Measurements from ENCODE around the gene RGSL1.
A peak's percentile ranks its signal among the peaks of the same experiment; 100 is the strongest.
"Not testable (repeated sequence)": the region's sequence is repeated elsewhere in the genome, so short reads cannot be mapped to it uniquely, and the experiment has no call there.

RGSL1 gene

DNA sequence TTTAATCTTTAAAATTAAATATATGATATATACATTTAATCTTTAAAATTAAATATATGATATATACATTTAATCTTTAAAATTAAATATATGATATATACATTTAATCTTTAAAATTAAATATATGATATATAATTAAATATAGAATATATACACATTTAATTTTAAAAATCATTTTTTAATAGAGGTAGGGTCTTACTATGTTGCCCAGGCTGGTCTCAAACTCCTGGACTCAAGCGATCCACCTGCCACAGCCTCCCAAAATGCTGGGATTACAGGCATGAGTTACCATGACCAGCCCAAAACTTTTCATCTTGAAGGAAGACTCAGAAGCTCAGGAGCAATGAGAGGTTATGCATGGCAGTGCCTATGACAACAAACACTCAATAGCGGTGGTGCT is 2.8 kb upstream of the RGSL1 start:
- DNase-seq = not testable (repeated sequence)

DNA sequence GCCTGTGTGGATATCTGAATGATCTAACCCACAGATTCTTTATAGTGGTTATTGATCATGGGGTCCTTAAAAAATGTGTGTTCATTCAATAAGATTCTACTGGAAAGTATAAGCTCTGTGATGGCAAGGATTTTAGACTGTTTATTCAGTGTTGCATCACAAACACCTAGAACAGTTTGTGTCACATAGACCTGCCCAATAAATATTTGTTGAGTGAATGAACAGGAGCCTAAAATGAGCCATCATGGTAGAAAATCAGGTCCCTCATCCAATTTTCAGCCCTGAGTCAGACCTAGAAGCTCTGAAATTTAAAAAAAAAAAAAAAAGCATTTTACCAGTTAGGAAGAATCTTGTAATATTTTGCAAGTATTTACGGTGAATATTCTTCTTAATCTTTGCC is 2.3 kb upstream of the RGSL1 start:
- DNase-seq = no peak

DNA sequence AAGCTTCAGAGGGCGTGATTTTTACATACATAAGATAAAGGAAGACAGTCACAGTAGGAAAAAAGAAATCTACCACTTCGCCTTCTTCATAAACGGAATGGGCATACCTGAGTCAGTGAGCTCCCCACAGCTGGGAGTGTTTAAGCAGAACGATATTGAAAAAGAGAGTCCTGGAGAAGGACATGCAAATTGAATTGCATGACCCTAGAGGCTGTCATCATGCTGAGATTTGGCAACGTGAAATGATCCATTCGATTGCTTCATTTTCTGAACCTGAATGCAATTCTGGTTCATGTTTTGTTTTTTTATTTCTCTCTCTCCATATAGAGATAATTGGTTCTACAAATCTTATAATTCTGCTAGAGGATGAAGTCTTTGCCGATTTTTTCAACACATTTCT is 3.7 kb downstream of the RGSL1 start:
- no peak for DNase-seq

DNA sequence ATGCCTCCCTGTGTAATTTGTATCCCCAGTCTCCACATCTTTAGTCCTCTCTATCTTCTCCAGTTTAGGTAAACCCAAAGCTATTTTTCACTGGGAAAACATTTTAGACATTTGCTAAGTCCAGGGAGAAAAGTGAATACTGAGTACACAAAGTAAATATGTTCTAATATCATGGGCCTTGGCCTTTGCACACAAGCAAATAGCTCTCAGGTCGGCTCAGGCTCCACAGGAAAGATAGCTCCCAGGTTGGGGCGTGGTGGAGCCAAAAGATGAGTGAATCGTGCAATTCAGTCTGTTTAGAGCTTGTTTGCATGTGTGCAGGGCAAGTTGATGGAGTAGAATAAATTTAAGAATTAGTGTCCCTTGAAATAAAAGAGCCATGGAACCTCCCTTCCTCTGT is 7.9 kb downstream of the RGSL1 start:
- DNase-seq = no peak

DNA sequence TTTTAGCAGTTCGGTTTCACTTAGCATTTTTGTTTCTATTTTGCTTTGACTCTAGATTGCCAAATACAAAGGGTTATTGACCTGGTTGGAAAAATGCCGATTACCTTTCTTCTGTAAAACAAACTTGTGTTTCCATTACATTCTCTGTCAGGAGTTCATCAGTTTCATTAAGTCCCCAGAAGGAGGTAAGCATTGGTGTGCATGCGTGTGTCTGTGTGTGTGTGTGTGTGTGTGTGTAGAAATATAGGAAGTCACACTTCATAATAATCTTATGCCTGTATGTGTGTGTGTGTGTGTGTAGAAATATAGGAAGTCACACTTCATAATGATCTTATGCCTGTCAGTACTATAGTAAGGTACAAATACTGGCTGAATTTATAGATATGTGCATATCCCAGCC is 10.0 kb downstream of the RGSL1 start:
- no peak for DNase-seq

DNA sequence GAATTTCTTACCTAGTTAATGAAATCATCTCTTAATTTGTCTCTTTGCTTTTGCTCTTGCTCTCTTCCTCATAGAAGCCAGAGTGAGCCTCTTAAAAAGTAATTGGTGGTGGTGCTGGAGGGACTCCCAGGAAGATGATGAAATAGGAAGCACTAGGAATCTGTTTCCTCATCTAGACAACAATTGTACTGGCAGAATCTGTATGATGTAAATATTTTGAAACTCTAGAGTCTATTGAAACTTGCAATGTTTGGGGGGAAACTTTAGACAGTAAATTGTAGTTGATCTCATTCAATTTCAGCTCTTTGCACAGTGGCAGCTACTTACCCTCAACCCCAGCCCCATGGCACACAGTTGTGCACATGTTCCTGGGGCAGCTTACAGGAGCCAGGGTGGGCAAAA is 10.6 kb downstream of the RGSL1 start:
- no peak for DNase-seq

DNA sequence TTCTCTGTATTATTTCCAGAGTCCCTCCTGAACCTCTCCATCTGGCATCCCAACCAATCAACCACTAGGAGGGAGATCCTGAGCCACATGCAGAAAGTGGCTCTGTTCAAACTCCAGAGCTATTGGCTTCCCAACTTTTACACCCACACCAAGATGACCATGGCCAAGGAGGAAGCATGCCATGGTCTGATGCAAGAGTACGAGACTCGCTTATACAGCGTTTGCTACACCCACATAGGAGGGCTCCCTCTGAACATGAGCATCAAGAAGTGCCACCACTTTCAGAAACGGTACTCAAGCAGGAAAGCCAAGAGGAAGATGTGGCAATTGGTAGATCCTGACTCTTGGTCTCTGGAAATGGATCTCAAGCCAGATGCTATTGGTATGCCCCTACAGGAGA is 23.6 kb downstream of the RGSL1 start:
- DNase-seq = no peak

DNA sequence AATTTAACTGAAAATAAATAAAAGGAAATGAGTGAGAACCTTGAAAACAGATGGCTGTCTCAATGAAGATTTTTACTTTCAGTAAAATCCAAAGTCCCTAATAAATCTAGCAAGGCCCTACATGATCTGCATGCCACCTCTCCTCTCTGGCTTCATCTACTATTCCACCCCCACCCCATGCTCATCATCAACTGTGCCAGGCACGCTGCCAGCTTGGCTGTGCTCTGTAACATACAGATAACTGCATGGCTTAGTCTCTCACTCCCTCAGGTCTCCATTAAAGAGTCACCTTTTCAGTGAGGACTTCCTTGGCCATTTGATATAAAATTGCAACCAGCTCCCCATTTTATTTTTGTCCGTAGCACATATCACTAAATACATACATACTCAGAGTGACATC is 26.7 kb downstream of the RGSL1 start:
- no peak for DNase-seq

DNA sequence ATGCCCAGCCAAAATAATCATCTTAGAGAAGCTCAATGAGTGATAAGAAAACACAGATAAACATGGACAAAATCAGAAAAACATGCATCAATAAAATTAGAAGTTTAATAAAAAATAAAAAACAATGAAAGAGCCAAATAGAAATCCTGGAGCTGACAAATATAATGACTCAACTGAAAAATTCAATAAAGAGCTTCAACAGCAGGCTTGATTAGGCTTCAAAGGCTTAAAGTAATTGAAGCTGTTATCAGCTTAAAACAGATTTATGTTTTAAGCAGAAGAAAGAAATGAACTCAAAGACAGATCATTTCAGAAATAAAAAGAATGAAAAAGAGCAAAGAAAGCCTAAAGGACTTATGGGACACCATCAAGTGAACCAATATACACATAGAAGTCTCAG is 28.3 kb downstream of the RGSL1 start:
- DNase-seq = no peak

DNA sequence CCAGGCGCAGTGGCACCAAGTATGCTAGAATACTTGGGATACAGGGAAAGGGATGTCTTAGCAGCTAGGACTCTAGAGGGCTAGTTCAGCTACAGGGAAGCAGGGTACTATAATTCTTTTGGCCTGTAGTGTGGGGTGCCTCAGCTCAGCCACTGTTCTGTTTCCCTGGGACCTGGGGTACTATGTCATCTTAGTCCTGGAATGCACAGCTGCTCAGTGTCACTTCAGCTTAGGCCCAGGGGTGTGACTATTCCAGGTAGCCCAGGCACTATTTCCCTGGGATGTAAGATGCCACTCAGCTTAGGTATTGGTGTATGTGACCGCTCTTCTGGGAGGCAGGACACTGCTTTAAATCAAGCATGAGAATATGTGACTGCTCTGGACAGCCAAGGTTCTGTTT is 34.1 kb downstream of the RGSL1 start:
- DNase-seq = no peak

DNA sequence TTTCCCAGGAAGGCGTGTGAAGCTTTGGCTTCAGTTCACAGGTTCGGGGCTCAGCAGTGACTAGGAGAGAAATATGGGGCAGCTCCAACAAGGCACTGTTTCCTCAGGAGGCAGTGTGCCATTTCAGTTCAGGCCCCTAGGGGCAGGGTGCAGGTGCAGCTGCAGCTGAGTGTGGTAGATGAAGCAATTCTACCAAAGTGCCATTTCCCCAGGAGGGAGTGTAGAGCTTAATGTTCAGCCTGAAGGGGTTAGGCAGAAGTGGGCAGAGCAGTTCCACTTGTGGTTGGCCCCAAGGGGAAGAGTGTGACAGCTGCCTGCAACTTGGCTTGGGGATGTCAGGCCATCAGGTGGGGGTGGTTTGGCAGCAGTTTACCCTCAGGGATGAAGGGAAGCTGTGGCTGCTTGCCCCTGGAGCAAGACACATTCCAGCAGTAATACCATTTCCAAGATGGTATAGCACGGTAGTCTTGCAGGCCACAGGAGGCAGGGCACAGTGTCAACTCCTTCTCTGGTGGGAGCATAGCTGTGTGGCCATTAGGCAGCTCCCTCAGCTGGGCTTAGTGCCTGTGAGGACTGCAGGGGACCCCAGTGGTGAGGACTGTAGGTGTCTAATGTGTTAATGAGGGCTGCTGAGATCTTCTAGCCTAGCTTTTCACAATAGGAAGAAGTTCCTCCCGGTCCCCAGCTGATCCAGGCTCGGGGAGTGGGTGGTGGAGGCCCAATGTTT is 34.7 kb downstream of the RGSL1 start:
- DNase-seq = peak; percentile 10 to 20

DNA sequence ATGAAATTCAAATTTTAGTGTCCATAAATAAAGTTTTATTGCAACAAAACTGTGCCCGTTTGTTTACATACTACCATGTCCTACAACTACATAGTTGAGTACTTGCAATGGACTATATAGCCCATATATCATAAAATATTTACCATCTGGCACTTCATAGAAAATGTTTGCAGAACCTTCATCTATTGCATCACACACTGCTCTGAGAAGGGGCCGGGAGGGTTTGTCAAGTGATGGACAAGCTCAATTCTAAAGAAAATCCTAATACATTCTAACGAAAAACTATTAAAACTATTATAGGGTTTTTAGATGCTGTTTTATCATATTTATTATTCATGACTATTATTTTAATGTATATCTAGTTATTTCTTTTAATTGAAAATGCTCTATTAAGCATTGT is 35.9 kb downstream of the RGSL1 start:
- no peak for DNase-seq

DNA sequence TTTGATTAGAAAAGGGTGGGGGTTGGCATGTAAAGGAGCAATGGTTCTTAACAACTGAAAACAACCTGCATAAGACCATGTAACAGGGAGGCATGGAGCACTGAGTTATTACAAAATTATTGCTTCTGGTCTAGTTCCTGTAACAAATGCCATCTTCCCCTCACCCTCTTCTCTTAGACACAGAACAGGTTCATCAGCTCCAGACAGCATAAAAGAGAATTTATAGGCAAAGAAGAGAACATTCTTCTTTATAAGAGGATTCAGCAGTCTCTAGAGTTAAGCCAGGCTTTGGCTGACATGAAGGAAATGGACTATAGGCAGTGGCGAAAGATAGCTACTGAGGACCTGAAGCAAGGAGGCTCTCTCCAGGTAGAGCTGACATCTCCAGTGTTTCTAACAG is 38.9 kb downstream of the RGSL1 start:
- no peak for DNase-seq

DNA sequence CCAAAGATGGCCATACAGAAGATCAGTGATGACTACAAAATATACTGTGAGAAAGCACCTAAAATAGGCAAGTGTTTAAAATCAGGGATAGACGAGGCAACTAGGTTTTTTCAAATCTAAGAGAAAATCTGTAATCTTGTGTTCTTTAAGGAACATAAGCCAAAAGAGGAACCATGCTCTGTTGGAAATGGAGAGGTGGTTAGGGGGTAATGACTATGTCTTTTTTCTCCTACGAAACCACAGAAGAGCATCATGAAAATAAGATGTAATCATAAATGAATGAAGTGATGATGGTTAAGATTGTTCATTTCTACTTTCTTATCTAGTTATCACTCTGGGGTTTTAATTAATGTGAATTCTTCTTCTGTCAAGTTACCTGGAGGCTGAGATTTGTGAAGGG is 43.1 kb downstream of the RGSL1 start:
- no peak for DNase-seq

DNA sequence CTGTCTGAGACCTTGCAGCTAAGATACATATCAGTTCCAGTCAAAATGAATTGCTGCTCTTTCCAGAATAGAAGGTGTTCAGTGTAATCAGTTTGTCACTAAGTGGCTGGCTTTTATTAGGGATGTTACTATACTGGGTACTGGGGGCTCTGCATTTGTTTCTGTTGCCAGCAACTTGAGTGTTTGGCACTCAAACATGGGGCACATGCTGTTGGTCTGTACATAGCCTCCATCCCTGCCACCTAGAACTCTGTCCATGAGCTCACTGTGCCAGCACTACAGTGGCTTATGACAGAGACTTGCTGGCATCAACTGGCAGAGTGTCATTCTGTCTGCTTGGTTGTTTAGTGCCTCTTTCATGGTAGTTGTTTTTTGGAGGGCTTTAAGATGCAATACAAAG is 45.1 kb downstream of the RGSL1 start:
- DNase-seq = no peak

DNA sequence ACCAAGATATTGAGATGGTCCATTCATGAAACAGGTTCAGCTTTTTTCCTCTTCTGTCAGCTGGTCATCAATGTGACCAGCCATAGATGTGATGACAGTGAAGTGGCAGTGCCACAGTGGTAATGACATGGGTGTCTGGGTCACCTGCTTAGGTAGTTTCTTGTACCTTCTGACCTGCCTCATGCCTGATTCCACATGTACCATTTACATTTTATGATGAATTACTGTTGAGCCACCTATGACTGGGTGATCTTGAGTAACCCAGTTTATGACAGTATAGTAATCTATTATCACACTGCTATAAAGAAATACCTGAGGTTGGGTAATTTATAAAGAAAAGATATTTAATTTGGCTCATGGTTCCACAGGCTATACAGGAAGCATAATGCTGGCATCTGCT is 45.7 kb downstream of the RGSL1 start:
- no peak for DNase-seq

DNA sequence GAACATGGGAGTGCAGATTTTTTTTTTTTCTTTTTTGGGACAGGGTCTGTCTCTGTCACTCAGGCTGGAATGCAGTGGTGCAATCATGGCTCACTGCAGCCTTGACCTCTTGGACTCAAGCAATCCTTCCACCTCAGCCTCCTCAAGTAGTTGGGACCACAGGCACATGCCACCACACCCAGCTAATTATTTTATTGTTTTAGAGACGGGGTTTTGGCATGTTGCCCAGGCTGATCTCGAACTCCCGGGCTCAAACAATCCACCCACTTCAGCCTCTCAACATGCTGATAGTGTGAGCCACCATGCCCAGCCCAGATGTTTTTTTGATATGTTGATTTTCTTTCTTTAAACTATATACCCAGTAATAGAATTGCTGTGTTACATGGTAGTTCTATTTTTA is 57.7 kb downstream of the RGSL1 start:
- no peak for DNase-seq

DNA sequence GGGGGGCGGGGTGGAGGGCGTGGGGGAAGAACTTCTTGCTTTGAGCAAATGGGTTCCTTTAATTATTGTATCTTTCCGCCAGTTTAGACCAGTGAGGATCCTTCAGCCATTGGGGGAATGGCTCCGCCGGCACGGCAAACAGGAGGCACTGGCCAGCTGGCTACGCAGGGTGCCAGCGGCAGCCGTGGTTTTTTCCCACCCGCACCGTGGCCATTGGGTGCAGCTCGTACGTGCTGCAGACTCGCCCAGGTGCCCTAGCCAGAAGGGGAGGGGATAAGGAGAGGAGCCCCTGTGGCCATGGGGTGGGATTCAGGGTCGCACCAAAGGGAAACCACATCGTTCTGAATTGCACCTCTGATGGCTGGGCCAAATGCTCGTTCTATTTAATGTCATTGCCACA is 65.6 kb downstream of the RGSL1 start:
- no peak for DNase-seq

DNA sequence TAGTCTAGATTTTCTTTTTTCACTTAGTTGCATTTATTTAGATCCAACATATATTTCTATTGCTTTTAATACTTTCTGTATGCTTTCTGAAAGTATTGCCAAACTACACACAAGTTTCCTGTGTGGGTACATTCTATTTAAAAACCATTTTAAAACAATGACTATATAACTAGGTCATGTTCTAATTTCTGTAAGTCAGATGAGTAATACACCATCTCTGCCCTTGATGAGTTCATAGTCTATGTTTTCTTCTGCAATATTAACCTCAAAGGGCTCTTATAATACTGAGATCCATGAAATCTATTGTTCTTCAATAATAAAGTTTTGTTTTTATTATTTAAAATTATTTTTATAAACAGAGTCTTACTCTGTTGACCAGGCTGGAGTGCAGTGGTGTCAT is 70.8 kb downstream of the RGSL1 start:
- no peak for DNase-seq

DNA sequence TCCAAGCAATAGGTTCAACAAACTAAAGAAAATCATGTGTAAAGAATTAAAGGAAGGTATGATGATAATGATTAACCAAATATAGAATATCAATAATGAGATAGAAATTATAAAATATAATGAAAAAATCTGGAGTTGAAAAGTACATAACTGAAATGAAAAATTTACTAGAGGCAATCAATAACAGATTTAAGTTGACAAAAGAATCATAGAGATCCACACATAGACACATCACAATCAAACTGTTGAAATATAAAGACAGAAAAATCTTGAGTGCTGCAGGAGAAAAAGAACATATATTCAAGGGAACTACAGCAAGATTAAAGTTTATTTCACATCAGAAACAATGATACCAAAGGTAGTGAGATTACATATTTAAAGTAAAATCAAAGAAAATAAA is 75.4 kb downstream of the RGSL1 start:
- DNase-seq = no peak

DNA sequence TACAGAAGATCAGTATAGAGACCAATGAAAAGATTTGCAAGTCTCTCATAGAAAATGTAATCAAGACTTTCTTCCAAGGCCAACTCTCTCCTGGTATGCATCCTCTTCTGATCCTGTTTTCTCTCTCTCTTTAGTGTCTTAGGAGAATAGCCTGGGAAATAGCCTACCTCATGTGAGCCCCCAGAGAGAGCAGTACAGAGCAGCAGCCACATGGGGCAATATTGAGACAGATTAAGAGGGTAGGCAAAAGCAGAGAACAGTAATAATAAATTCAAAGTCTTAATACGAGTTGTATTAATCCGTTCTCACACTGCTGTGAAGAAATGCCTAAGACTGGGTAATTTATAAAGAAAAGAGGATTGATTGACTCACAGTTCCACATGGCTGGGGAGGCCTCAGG is 77.7 kb downstream of the RGSL1 start:
- no peak for DNase-seq

DNA sequence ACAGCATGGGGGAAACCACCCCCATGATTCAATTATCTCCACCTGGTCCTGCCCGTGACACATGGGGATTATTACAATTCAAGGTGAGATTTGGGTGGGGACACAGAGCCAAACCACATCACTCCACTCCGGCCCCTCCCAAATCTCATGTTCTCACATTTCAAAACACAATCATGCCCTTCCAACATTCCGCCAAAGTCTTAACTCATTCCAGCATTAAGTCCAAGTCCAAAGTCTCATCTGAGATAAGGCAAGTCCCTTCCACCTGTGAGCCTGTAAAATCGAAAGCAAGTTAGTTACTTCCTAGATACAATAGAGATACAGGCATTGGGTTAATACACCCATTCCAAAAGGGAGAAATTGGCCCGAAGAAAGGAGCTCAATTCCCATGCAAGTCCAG is 78.3 kb downstream of the RGSL1 start:
- not testable (repeated sequence) for DNase-seq

DNA sequence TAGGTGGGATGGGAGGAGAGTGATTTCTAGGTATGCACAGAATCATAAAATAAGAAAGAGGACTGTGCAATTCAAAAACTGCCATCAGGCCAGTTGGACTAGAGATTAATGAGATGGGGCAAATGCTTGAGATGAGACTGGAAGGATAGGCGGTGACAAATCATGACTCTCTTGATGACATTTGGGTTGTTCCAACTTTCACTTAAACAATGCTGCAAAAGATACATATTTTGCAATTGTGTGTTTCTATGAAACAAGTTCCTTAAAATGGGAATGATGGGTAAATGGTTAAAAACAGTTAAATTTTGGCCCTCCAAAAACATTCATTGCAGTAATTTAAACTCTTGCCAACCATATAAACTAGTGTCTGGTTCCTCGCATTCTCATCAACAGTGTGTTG is 84.0 kb downstream of the RGSL1 start:
- DNase-seq = no peak

DNA sequence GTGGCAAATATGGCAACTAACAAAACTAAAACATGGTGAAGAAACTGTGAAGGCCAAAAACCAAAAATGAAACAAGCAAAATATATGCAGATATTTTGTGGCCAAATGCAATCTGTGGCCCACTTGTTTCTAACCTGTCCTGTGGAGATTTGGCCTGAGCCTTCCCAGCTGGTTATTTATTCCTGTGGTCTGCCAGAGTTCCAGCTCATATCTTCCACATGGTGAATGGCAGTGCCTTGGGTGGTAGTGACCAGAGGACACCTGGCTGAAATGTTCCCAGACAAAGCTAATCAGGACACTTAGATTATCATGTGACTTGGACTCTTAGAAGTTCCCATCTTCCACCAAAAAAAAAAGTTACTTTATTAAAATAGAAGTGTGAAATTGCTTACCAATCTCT is 99.4 kb downstream of the RGSL1 start:
- DNase-seq = no peak

DNA sequence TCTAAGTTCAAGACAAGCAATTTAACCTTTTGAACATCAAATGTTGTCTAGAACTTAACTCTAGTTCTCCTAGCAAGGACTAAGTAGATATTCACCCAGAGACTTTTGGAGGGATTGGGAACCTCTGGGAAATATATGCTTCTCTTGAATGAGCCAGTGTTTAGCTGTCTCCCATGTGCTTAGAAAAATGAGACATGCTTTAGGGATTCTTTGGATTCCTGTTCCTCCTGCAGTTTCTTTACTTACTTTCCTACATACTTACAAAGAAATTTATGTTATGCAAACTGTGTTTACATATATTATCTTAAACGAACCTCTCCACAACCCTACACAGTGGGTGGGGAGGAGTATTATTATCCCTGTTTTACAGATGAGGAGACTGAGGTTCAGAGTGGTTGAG is 99.9 kb downstream of the RGSL1 start:
- DNase-seq = no peak

DNA sequence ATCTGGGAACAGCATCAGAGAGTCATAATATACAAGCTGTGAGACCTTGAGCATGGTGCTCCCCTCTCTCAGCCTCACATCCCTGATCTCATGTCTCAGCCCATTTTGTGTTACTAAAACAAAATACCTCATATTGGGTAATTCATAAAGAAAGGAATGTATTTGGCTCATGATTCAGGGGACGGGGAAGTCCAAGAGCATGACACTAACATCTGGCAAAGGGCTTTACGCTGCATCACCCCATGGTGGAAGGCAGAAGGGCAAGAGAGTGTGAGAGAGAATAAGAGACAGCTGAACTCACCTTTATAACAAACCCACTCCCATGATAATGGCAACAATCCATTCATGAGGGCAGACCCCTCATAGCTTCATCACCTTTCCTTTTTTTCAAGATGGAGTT is 102.6 kb downstream of the RGSL1 start:
- no peak for DNase-seq
